Naive thymus-derived CD8-positive, alpha-beta T cell (primary cell): ENCODE data around the gene UTP4. TPM values are rescaled to one million over a fixed set of nuclear protein-coding genes. Genes with fewer than 3 reads are reported as not detected.
A peak's percentile ranks its signal among the peaks of the same experiment; 100 is the strongest.
"Not testable (repeated sequence)": the region's sequence is repeated elsewhere in the genome, so short reads cannot be mapped to it uniquely, and the experiment has no call there.

ENCODE experiments used
- ATAC-seq, 2 donors: fragments of 150-1000 bp; cut with Tn5 transposase in 1 of 2; sonication (Bioruptor Pico), chemical (Tn5 transposase) in 1 of 2; 1 replicate in 1 of 2; 2 replicates in 1 of 2; pipeline ENCODE4 v1.10.0; 2021; ENCODE audit warnings: mild to moderate bottlenecking in 2 of 2, moderate library complexity in 2 of 2
- POLR2A ChIA-PET: fragments of 350-600 bp; sonication (Branson Sonifier 250); formaldehyde crosslinking; loops from one replicate; lab custom pipeline; 2021; ENCODE audit warnings: antibody characterized with exemption; lab: Charles Lee
- DNase-seq, 10 donors: peaks; one replicate each; pipeline versions ENCODE4 v3.0.0 to v3.0.0-alpha.2; 2020 to 2022
- H3K27ac Mint-ChIP-seq, 10 donors: one replicate each; pipeline ENCODE4 v1.8.0; 2020 to 2022; ENCODE audit warnings: mild to moderate bottlenecking in 10 of 10, mixed read lengths in 10 of 10, moderate library complexity in 4 of 10, inconsistent platforms in 1 of 10
- H3K27me3 Mint-ChIP-seq, 5 donors: one replicate each; pipeline ENCODE4 v1.8.0; 2021 to 2022; ENCODE audit warnings: mixed read lengths in 5 of 5
- H3K36me3 Mint-ChIP-seq, 3 donors: one replicate each; pipeline ENCODE4 v1.8.0; 2020 to 2022; ENCODE audit warnings: mixed read lengths in 3 of 3, mild to moderate bottlenecking in 2 of 3, inconsistent platforms in 1 of 3
- H3K4me1 Mint-ChIP-seq, 4 donors: one replicate each; pipeline ENCODE4 v1.8.0; 2021 to 2022; ENCODE audit warnings: mixed read lengths in 4 of 4
- H3K4me3 Mint-ChIP-seq, 10 donors: one replicate each; pipeline ENCODE4 v1.8.0; 2020 to 2022; ENCODE audit warnings: mild to moderate bottlenecking in 10 of 10, mixed read lengths in 10 of 10, moderate library complexity in 6 of 10, inconsistent platforms in 1 of 10
- H3K9me3 Mint-ChIP-seq, 9 donors: one replicate each; pipeline ENCODE4 v1.8.0; 2020 to 2022; ENCODE audit warnings: mixed read lengths in 9 of 9, mild to moderate bottlenecking in 3 of 9, inconsistent platforms in 1 of 9, moderate library complexity in 1 of 9
- polyA plus RNA-seq, 3 donors: library from polyadenylated mRNA; unstranded; fragments of 300-500 nt; fragmentation: Illumina TruSeq; gene quantifications; one replicate each; pipeline ENCODE4 v1.2.3, GENCODE V29; 2021
- total RNA-seq, 8 experiments: library from RNA in 2 of 8; stranded (reverse) in 2 of 8; gene quantifications; one replicate each; pipeline ENCODE4 v1.2.3 and lab custom pipeline; 2021 to 2026

The UTP4 gene
- total and polyA plus RNA-seq, 5 experiments from 2014 or later = 41.8 to 77.6 (median 72.4) TPM

DNA sequence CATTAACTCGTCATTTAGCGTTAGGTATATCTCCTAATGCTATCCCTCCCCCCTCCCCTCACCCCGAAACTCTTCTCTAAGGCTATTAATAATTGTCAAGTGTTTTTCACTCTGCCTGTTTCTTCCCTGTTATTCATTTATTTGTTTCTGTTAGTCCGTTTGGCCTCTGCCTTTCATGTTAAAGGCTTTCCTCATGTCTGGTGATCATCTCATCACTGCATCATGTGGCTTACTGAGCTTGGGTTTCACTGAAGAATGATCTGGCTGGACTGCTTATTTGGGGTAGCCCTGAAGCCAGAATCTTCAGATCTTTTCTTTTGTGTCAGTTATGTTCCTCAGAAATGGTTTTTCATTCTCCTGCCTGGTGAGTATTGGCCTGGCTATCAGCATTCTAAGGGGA is 9.5 kb downstream of the UTP4 start:
- no peak for ATAC-seq
- DNase-seq = no peak
- Mint-ChIP-seq H3K4me3 (no peak overlapping the region), H3K27me3 (no peaks in the 10 kb centered on the region), H3K9me3 (no peaks in the 10 kb centered on the region), H3K4me1 (peaks cover 0 to 10% (median under 1%) of the 10 kb centered on the region in 4 donors), H3K36me3 (peaks cover 5 to 92% (median 28%) of the 10 kb centered on the region in 3 donors), H3K27ac (no peak overlapping the region)
- POLR2A ChIA-PET = no interaction called here

DNA sequence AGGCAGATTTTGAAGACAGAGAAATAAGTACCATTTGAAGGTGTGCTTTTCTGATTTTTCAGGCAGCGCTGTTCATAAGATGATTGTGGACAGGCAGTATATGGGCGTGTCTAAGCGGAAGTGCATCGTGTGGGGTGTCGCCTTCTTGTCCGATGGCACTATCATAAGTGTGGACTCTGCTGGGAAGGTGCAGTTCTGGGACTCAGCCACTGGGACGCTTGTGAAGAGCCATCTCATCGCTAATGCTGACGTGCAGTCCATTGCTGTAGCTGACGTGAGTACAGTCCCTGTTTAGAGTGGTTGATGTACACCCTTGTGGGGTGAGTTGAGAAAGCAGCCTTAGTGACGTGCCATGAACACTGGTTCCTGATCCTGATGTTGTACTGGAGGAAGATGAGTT is 10.7 kb downstream of the UTP4 start:
- H3K27ac Mint-ChIP-seq = peak overlapping the region in 2 of 10 donors; percentile 44 to 46
- no peaks in the 10 kb centered on the region for H3K27me3 Mint-ChIP-seq
- POLR2A ChIA-PET = no interaction called here
- H3K36me3 Mint-ChIP-seq = peaks cover 5 to 90% (median 26%) of the 10 kb centered on the region in 3 donors
- DNase-seq (no peak), ATAC-seq (no peak)
- H3K4me3 Mint-ChIP-seq = no peak overlapping the region
- no peaks in the 10 kb centered on the region for H3K9me3 Mint-ChIP-seq
- H3K4me1 Mint-ChIP-seq = peaks cover 0 to 9% (median 0%) of the 10 kb centered on the region in 4 donors

DNA sequence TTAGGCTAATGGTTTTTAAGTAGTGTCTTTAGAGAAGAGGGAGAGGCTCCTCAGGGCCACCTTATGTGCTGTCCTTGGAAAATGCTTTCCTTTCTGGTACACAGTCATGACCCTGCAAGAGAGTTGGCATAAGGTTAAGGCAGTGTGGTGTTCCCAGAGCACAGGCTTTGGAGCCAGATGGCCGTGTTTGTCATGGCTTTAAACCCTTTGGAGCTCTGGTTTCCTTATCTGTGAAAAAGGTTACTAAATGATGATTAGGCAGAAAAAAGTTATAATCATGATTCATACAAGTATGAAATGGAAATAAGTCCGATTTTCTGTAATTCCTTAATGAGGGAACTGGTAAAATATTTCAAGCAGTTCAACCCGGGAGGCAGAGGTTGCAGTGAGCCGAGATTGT is 13.2 kb downstream of the UTP4 start:
- Mint-ChIP-seq H3K9me3 (no peaks in the 10 kb centered on the region), H3K4me3 (no peak overlapping the region), H3K27me3 (no peaks in the 10 kb centered on the region), H3K27ac (no peak overlapping the region), H3K36me3 (peaks cover 4 to 88% (median 19%) of the 10 kb centered on the region in 3 donors), H3K4me1 (peaks cover 0 to 12% (median 0%) of the 10 kb centered on the region in 4 donors)
- ATAC-seq (no peak), DNase-seq (no peak)
- POLR2A ChIA-PET = no interaction called here

DNA sequence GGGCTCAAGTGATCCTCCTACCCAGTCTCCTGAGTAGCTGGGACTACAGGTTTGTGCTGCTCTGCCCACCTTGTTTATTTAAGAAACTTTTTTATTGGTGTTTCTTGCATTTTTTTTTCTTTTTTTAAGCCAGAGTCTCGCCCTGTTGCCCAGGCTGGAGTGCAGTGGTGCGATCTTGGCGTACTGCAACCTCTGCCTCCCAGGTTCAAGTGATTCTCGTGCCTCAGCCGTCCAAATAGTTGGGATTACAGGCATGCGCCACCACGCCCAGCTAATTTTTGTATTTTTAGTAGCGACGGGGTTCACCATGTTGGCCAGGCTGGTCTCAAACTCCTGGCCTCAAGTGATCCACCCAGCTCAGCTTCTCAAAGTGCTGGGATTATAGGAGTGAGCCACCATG is 17.2 kb downstream of the UTP4 start:
- ATAC-seq, H3K27ac Mint-ChIP-seq, H3K27me3 Mint-ChIP-seq, H3K9me3 Mint-ChIP-seq, H3K4me1 Mint-ChIP-seq, H3K4me3 Mint-ChIP-seq, DNase-seq: not testable (repeated sequence)
- peaks cover 4 to 89% (median 29%) of the 10 kb centered on the region in 3 donors for H3K36me3 Mint-ChIP-seq
- POLR2A ChIA-PET = interaction anchor here (1.3 to 1.6 kb wide), 2 partner anchors 17 to 137 kb away, joined by 3 to 4 read pairs; partner anchors contain the start of genes CHTF8 and UTP4

DNA sequence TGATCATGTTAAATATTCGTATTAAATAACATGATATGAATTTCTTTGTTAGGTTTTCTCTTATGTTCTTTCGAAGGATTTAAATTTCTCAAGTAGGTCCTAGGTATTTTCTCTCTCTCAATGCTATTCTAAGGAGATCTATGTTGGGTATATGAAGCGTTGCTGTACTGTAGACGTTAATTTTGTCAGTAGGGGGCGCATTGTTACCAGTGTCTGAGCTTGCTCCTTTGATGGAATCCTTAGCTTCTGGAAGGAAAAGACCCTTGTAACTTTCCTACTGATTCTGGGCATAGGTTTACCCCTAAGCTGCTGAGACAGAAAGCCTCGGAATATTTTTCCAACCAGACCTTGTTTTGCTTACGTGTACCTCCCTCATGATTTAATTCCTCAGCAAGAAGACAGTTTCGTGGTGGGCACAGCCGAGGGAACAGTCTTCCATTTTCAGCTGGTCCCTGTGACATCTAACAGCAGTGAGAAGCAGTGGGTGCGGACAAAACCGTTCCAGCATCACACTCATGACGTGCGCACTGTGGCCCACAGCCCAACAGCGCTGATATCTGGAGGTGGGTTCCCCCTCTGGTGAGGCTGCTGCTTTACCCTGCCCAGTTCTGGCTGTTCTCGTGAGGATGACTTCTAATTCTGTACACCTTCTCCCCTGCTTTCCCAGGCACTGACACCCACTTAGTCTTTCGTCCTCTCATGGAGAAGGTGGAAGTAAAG is 17.9 kb downstream of the UTP4 start:
- no peak overlapping the region for H3K4me3 Mint-ChIP-seq
- H3K9me3 Mint-ChIP-seq = no peaks in the 10 kb centered on the region
- peaks cover 4 to 92% (median 29%) of the 10 kb centered on the region in 3 donors for H3K36me3 Mint-ChIP-seq
- H3K4me1 Mint-ChIP-seq = peaks cover 0 to 7% (median 0%) of the 10 kb centered on the region in 4 donors
- peak in 9 of 10 donors; percentile 15 to 72 (median 57) for DNase-seq
- ATAC-seq = peak; percentile 77 to 80
- H3K27ac Mint-ChIP-seq = peak overlapping the region in 1 of 10 donors; percentile 31
- no peaks in the 10 kb centered on the region for H3K27me3 Mint-ChIP-seq
- POLR2A ChIA-PET = interaction anchor here (0.6 to 1.6 kb wide), 3 partner anchors 18 to 138 kb away, joined by 3 to 4 read pairs (median 4); partner anchors contain the start of genes CHTF8 and UTP4

DNA sequence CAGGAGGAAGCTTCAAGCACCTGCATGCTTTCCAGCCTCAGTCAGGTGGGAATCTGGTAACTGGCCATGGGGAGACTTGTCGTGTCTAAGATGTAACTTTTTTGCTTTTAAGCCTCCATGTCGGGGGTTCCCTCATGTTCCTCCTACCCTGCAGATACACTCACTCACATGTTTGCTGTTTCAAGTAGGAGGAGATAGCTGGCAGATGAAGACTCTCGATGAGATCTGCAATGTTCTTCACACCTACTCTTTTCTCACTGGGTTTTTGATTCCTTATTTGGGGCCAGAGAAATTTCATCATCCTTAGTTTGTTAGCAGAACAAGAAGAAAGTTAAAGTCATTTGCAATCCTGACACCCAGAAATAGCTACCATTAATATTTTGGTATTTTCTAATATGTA is 24.7 kb downstream of the UTP4 start:
- ATAC-seq (no peak), DNase-seq (no peak)
- Mint-ChIP-seq H3K36me3 (peaks cover 11 to 92% (median 52%) of the 10 kb centered on the region in 3 donors), H3K9me3 (no peaks in the 10 kb centered on the region), H3K4me3 (no peak overlapping the region), H3K27ac (peak overlapping the region in 1 of 10 donors; percentile 17), H3K27me3 (no peaks in the 10 kb centered on the region), H3K4me1 (peaks cover 0 to 4% (median 2%) of the 10 kb centered on the region in 4 donors)
- POLR2A ChIA-PET = interaction anchor here (0.6 to 0.7 kb wide), 2 partner anchors 504 to 1166 kb away, joined by 3 to 4 read pairs; no protein-coding TSS in a partner anchor

DNA sequence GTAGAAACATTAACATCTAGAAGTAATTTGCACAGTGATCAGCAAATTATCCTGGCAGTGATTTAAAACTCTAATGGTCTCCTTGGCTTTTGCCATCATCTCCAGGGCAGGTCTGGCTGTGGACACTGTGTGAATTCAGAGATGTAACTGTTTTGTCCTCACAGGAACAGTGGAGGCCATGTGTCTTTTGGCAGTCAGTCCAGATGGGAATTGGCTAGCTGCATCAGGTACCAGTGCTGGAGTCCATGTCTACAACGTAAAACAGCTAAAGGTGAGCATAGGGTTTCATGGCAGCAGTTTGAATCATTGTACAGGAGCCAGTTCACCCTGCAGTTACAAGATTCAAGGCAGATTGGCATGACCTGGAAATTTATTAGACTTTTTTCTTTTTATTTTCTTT is 27.7 kb downstream of the UTP4 start:
- Mint-ChIP-seq H3K4me1 (peaks cover 1 to 4% (median 2%) of the 10 kb centered on the region in 4 donors), H3K27me3 (no peaks in the 10 kb centered on the region), H3K27ac (no peak overlapping the region), H3K36me3 (peaks cover 7 to 91% (median 52%) of the 10 kb centered on the region in 3 donors), H3K9me3 (no peaks in the 10 kb centered on the region), H3K4me3 (no peak overlapping the region)
- ATAC-seq (no peak), DNase-seq (no peak)
- POLR2A ChIA-PET = no interaction called here

DNA sequence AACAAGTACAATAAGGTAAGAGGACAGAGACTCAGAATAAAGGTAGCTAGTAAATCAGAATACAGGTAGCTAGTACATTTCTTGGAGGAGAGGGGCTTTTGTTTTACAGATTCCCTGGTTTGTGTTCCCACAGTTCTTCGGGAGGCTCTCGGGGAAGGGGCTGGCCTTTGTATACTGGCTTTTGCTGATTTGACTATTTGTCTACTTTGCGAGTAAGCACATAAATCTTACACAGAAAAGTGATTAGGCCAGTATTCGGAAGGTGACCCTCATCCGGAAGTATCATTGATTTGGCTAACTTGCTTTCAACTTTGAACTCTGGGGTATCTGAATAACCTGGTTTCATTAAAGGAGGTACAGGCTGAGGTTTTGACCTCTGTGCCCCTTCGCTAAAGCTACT is 33.1 kb downstream of the UTP4 start:
- POLR2A ChIA-PET = interaction anchor here (0.5 kb wide), 1 partner anchor 591 kb away, joined by 4 read pairs; no protein-coding TSS in a partner anchor
- Mint-ChIP-seq H3K36me3 (peaks cover 3 to 91% (median 44%) of the 10 kb centered on the region in 3 donors), H3K4me3 (peak overlapping the region in 1 of 10 donors; percentile 47), H3K27ac (peak overlapping the region in 4 of 10 donors; percentile 32 to 75 (median 60)), H3K27me3 (no peaks in the 10 kb centered on the region), H3K9me3 (no peaks in the 10 kb centered on the region), H3K4me1 (peaks cover 10 to 27% (median 22%) of the 10 kb centered on the region in 4 donors)
- ATAC-seq (no peak), DNase-seq (no peak)

DNA sequence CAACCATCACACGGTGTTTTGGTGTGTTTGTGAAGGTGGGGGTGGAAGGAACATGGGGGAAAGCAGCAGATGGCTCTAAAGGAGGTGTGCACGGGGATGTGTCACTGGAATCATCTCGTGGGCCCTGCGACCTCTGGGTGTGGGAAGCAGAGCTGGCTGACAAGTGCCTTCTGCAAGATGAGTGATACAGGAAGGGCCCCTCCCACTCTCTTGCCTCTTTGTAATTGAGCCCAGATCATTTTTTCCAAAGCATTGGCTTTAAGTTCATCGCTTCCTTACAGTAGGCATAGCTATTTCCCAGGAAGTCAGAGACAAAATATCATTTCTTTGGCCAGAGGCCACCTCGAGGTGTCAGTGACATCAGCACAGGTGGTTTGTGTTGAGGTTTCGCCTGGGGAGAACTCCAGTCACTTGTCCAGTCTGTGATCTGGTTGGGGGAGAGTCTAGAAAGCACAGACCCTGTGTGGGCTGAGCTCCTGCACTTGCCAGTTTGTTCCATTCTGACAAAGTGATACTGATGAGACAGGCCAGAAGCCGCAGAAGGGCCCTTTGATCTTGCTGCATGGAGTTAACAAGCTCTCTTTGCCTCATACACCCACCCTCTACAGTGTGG is 33.9 kb downstream of the UTP4 start:
- H3K4me1 Mint-ChIP-seq = peaks cover 10 to 34% (median 22%) of the 10 kb centered on the region in 4 donors
- DNase-seq = peak in 6 of 10 donors; percentile 7 to 45 (median 26)
- H3K4me3 Mint-ChIP-seq = peak overlapping the region in 5 of 10 donors; percentile 24 to 63 (median 52)
- H3K27ac Mint-ChIP-seq = peak overlapping the region; percentile 47 to 86 (median 72)
- no peaks in the 10 kb centered on the region for H3K9me3 Mint-ChIP-seq
- H3K27me3 Mint-ChIP-seq = no peaks in the 10 kb centered on the region
- peak; percentile 83 to 84 for ATAC-seq
- peaks cover 0 to 88% (median 37%) of the 10 kb centered on the region in 3 donors for H3K36me3 Mint-ChIP-seq
- POLR2A ChIA-PET = interaction anchor here (0.5 to 1.9 kb wide), 4 partner anchors 12 to 591 kb away, joined by 3 to 5 read pairs (median 4); partner anchors contain the start of gene SNTB2

DNA sequence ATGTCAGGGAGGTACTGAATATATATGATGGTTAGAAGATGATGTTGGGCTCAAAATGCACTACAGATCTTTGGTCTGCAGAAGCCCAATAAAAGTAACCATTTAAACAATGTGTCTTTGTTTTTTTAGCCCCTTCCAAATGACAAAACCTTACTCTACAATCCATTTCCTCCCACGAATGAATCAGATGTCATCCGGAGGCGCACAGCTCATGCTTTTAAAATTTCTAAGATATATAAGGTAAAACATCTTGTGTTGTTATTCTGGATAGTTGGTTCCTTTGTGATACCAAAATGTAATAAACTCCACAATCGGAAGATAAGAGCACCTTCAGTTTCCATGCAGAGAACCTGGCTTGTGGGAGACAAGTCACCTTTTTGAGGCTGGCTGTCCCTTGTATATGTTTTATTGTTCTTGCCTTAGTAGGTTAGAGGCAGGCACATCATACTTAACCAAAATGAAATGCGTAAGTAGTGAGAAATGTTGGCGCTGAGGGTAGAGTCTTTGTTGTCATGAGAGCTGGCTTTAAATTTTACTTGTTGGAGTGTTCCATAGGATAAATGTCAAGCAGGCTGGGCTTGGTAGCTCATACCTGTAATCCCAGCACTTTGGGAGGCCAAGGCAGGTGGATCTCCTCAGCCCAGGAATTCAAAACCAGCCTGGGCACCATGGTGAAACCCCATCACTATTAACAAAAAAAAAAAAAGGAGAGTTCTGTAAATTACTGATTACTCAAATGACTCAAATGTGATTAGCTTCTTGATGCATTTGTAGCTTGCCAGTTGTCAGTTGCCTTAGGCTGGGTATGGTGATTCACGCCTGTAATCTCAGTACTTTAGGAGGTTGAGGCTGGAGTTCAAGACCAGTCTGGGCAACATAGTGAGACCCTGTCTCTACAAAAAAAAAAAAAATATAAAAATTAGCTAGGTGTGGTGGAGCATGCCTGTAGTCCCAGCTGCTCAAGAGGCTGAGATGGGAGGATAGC is 34.8 kb downstream of the UTP4 start:
- peak overlapping the region in 5 of 10 donors; percentile 12 to 63 (median 47) for H3K4me3 Mint-ChIP-seq
- H3K27ac Mint-ChIP-seq = peak overlapping the region in 9 of 10 donors; percentile 47 to 86 (median 75)
- no peak for DNase-seq
- POLR2A ChIA-PET = interaction anchor here (0.6 to 1.9 kb wide), 3 partner anchors 20 to 825 kb away, joined by 3 to 5 read pairs (median 3); partner anchors contain the start of gene SNTB2
- H3K36me3 Mint-ChIP-seq = peaks cover 0 to 85% (median 33%) of the 10 kb centered on the region in 3 donors
- no peaks in the 10 kb centered on the region for H3K27me3 Mint-ChIP-seq
- peaks cover 10 to 38% (median 24%) of the 10 kb centered on the region in 4 donors for H3K4me1 Mint-ChIP-seq
- H3K9me3 Mint-ChIP-seq = no peaks in the 10 kb centered on the region
- no peak for ATAC-seq

DNA sequence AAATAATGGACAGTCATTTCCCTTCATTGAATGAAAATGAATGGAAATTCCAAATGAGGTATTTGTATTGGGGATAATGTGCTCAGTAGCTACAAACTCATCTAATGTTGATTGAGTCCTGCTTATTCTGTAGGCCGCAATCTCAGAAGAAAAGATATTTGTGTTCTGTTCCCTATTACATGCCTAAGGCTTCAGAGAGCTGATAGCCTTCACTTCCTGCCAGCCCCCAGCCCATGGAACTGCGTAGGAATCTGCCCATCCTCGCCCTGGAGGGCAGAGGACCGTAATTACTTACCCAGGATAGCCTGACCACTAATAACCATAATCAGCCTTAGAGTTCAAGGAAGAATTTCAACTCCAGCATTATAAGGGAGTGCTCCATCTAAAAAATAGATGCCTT is 36.6 kb downstream of the UTP4 start:
- Mint-ChIP-seq H3K27me3 (no peaks in the 10 kb centered on the region), H3K27ac (peak overlapping the region in 3 of 10 donors; percentile 60 to 73 (median 67)), H3K36me3 (peaks cover 0 to 67% (median 28%) of the 10 kb centered on the region in 3 donors), H3K9me3 (no peaks in the 10 kb centered on the region), H3K4me1 (peaks cover 10 to 44% (median 28%) of the 10 kb centered on the region in 4 donors), H3K4me3 (no peak overlapping the region)
- DNase-seq = no peak
- POLR2A ChIA-PET = no interaction called here
- ATAC-seq = no peak
